ENCODE measurements around the gene FXYD5.
"Not testable (repeated sequence)": the region's sequence is repeated elsewhere in the genome, so short reads cannot be mapped to it uniquely, and the experiment has no call there.

Gene FXYD5

GRCh38 chr19:35179830-35180229 lies 25.3 kb downstream of the FXYD5 start:
- no peak for TF ChIP-seq CTCF (IDR thresholded peaks at IDR 0.05)
- DNase-seq (ENCODE audit: low spot score) = no peak
- H3K27ac ChIP-seq = no peak overlapping the region
- H3K4me3 ChIP-seq = no peak overlapping the region

- DNase-seq (ENCODE audit: low spot score) = no peak
- H3K27ac ChIP-seq = no peak overlapping the region
- TF ChIP-seq CTCF (IDR thresholded peaks at IDR 0.05) = no peak
- no peak overlapping the region for H3K4me3 ChIP-seq
Observed at GRCh38 chr19:35181387-35181786, 26.9 kb downstream of the FXYD5 start.

GRCh38 chr19:35184267-35184666 lies 29.7 kb downstream of the FXYD5 start:
- no peak for DNase-seq (ENCODE audit: low spot score)
- H3K4me3 ChIP-seq = no peak overlapping the region
- TF ChIP-seq CTCF (IDR thresholded peaks at IDR 0.05) = no peak
- H3K27ac ChIP-seq = no peak overlapping the region

- no peak overlapping the region for H3K27ac ChIP-seq
- DNase-seq (ENCODE audit: low spot score) = no peak
- no peak overlapping the region for H3K4me3 ChIP-seq
- no peak for TF ChIP-seq CTCF (IDR thresholded peaks at IDR 0.05)
Observed at GRCh38 chr19:35184884-35185283, 30.3 kb downstream of the FXYD5 start.

- no peak overlapping the region for H3K27ac ChIP-seq
- H3K4me3 ChIP-seq = no peak overlapping the region
- DNase-seq (ENCODE audit: low spot score) = no peak
- no peak for TF ChIP-seq CTCF (IDR thresholded peaks at IDR 0.05)
Observed at GRCh38 chr19:35194012-35194984, 39.8 kb downstream of the FXYD5 start.

GRCh38 chr19:35195830-35196229 lies 41.3 kb downstream of the FXYD5 start:
- DNase-seq (ENCODE audit: low spot score) = no peak
- TF ChIP-seq CTCF (IDR thresholded peaks at IDR 0.05) = no peak
- H3K27ac ChIP-seq = no peak overlapping the region
- no peak overlapping the region for H3K4me3 ChIP-seq

GRCh38 chr19:35196861-35197260 lies 42.3 kb downstream of the FXYD5 start:
- not testable (repeated sequence) for H3K4me3 ChIP-seq; H3K27ac ChIP-seq; DNase-seq (ENCODE audit: low spot score)

Measured in coronary artery (tissue), 2 donors.